Gastrocnemius medialis (tissue), 4 donors: ENCODE measurements around the gene BTG4. TPM values are rescaled to one million over a fixed set of nuclear protein-coding genes. Genes with fewer than 3 reads are reported as not detected.

ENCODE experiments used
- ATAC-seq, 2 donors: fragments of 150-250 bp; one replicate each; pipeline ENCODE4 v1.9.1; 2016
- DNase-seq, 2 donors: peaks; one replicate each; pipeline ENCODE4 v3.0.0-alpha.2; 2019
- H3K27ac ChIP-seq, 4 donors: fragments of 200-600 bp; sonication (generic); 1 replicate in 1 of 4; 2 replicates in 3 of 4; pipeline ENCODE4 v1.5.1; 2016 to 2018; ENCODE audit warnings: mild to moderate bottlenecking in 2 of 4, moderate library complexity in 1 of 4
- H3K27me3 ChIP-seq, 3 donors: fragments of 200-600 bp; sonication (generic) in 2 of 3; 1 replicate in 1 of 3; 2 replicates in 2 of 3; pipeline versions ENCODE4 v1.5.1 to v1.6.0; 2016 to 2019; ENCODE audit warnings: mild to moderate bottlenecking in 1 of 3, moderate library complexity in 1 of 3
- H3K36me3 ChIP-seq, 2 donors: fragments of 200-600 bp; sonication (generic) in 1 of 2; one replicate each; pipeline ENCODE4 v1.5.1; 2017 to 2018
- H3K4me1 ChIP-seq, 2 donors: fragments of 200-600 bp; sonication (generic) in 1 of 2; one replicate each; pipeline ENCODE4 v1.5.1; 2016 to 2017; ENCODE audit warnings: mild to moderate bottlenecking in 2 of 2
- H3K4me3 ChIP-seq, 4 donors: fragments of 200-600 bp; sonication (generic) in 3 of 4; 1 replicate in 1 of 4; 2 replicates in 3 of 4; pipeline ENCODE4 v1.5.1; 2016 to 2019; ENCODE audit warnings: mild to moderate bottlenecking in 2 of 4
- H3K9me3 ChIP-seq, 3 donors: fragments of 200-600 bp; sonication (generic) in 2 of 3; 1 replicate in 1 of 3; 2 replicates in 2 of 3; pipeline ENCODE4 v1.5.1; 2016 to 2019
- POLR2A ChIP-seq, 2 donors: fragments of 450-650 bp; IDR thresholded peaks; one replicate each; pipeline ENCODE4 v1.6.1; 2017; ENCODE audit warnings: antibody characterized with exemption in 2 of 2, mild to moderate bottlenecking in 2 of 2, moderate library complexity in 2 of 2
- in situ Hi-C, 4 donors: fragments of 200-750 bp; cut with MboI; loops; one replicate each; pipeline versions ENCODE4 v1.15.0 to v1.8.0; 2017; ENCODE audit warnings: low sequenced_read_pairs in 4 of 4
- intact Hi-C: fragments of 100-400 bp; cut with DNase I; formaldehyde crosslinking; loops from one replicate; pipeline ENCODE4 v1.15.1; 2023; ENCODE audit warnings: low total_unique reads
- total RNA-seq, 4 donors: library from RNA; depleted of rRNA; stranded (reverse); fragments of >200 nt; gene quantifications; one replicate each; pipeline versions ENCODE4 v1.1.0 to v1.2.3, GENCODE V29; 2016
- TF ChIP-seq, protein P1 (sequence below), 5 experiments: fragments of 450-650 bp in 3 of 5; fragments of 200-600 bp in 2 of 5; sonication (generic) in 2 of 5; IDR thresholded peaks in 4 of 5; conservative IDR thresholded peaks in 1 of 5; 1 replicate in 4 of 5; 2 replicates in 1 of 5; pipeline ENCODE4 v1.5.1; 2016 to 2019; ENCODE audit warnings: antibody characterized with exemption in 5 of 5, mild to moderate bottlenecking in 3 of 5, moderate library complexity in 3 of 5

The BTG4 gene
- total RNA-seq, 4 donors from 2014 or later = not detected

DNA sequence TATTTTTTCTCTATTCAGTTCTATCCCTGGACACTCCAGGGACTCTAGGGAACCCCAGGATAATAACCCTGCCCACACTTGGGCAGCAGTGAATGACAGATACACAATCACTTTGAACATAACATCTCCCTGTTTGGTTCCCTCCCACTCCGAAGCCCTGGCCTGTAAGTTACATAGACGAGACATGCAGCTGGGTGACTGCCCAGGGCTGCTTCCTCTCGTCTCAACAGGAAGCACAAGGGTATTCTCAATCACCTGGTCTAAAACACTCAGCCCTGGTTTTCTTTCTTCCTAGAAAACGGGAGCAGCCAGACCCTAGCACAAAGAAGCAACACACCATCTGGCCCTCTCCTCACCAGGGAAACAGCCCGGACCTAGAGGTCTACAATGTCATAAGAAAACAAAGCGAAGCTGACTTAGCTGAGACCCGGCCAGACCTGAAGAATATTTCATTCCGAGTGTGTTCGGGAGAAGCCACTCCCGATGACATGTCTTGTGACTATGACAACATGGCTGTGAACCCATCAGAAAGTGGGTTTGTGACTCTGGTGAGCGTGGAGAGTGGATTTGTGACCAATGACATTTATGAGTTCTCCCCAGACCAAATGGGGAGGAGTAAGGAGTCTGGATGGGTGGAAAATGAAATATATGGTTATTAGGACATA is 47.7 kb upstream of the BTG4 start:
- Histone ChIP-seq H3K27ac (no peak overlapping the region), H3K27me3 (no peaks in the 10 kb centered on the region), H3K4me3 (no peak overlapping the region), H3K9me3 (no peaks in the 10 kb centered on the region), H3K4me1 (peaks cover 0 to 3% of the 10 kb centered on the region in 2 donors), H3K36me3 (no peaks in the 10 kb centered on the region)
- TF ChIP-seq POLR2A (IDR thresholded peaks at IDR 0.05) = no peak
- TF ChIP-seq, protein P1, sequence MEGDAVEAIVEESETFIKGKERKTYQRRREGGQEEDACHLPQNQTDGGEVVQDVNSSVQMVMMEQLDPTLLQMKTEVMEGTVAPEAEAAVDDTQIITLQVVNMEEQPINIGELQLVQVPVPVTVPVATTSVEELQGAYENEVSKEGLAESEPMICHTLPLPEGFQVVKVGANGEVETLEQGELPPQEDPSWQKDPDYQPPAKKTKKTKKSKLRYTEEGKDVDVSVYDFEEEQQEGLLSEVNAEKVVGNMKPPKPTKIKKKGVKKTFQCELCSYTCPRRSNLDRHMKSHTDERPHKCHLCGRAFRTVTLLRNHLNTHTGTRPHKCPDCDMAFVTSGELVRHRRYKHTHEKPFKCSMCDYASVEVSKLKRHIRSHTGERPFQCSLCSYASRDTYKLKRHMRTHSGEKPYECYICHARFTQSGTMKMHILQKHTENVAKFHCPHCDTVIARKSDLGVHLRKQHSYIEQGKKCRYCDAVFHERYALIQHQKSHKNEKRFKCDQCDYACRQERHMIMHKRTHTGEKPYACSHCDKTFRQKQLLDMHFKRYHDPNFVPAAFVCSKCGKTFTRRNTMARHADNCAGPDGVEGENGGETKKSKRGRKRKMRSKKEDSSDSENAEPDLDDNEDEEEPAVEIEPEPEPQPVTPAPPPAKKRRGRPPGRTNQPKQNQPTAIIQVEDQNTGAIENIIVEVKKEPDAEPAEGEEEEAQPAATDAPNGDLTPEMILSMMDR (IDR thresholded peaks at IDR 0.05 in 4 of 5, conservative IDR thresholded peaks at IDR 0.05 in 1 of 5) = no peak
- DNase-seq (no peak), ATAC-seq (no peak)
- in situ Hi-C loops (loop anchor here in 1 of 4 donors (10.0 kb wide), 2 partner anchors 215 to 285 kb away; no protein-coding TSS in a partner anchor), intact Hi-C loops (no loop called here)

DNA sequence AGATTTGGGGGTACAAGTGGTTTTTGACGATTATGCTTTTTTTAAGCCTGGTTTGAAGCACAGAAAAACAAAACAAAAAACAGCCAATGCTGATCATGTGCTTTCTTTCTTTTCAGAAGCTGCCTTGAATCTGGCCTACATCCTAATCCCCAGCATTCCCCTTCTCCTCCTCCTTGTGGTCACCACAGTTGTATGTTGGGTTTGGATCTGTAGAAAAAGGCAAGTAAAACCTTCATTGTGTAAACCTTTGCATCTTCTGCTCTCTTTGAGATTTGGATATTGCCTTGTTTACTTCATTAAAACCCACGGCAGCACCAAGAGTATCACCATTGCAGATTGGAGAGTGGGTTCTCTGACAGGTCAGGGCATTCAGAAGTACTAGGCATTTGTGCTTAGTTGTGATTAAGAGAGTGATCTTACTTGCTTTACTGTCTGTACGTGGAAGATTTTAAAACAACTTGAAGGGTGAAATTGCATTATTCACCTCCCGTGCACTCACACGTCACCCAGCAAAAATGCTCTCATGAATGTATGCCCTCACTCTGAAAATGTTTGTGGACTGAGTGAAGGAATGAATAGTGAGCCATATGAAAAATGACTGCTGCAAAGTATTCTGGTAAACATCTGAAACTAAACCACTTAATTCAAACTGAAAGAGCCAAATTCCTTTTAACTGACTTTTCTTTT is 45.4 kb upstream of the BTG4 start:
- no peak for ATAC-seq
- no peak overlapping the region for H3K4me3 ChIP-seq
- in situ Hi-C loops = no loop called here
- intact Hi-C loops = no loop called here
- H3K4me1 ChIP-seq = peaks cover 0 to 3% of the 10 kb centered on the region in 2 donors
- H3K27ac ChIP-seq = no peak overlapping the region
- no peaks in the 10 kb centered on the region for H3K9me3 ChIP-seq
- no peaks in the 10 kb centered on the region for H3K27me3 ChIP-seq
- no peak for DNase-seq
- H3K36me3 ChIP-seq = no peaks in the 10 kb centered on the region
- TF ChIP-seq, protein P1 (IDR thresholded peaks at IDR 0.05 in 4 of 5, conservative IDR thresholded peaks at IDR 0.05 in 1 of 5) = no peak
- no peak for TF ChIP-seq POLR2A (IDR thresholded peaks at IDR 0.05)

DNA sequence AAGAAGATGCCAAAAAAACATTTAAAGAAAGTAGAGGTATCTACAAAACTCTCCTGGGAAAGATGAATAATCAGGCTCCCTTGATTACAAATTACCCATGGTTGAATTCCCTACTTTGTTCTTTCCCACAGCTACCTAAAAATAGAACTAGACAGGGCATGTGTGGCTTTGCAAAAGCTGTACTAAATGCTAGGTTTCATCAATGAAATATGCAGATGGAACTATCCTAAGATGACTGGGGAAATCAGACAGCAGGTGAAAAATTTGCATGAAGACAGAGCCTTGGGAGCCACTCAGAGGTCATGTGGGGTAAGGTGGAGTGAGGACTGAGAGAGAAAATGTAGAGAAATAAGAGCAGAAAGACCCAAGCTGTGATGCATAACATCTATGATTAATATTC is 43.1 kb upstream of the BTG4 start:
- no peak for DNase-seq
- ATAC-seq = no peak
- TF ChIP-seq, protein P1 (IDR thresholded peaks at IDR 0.05 in 4 of 5, conservative IDR thresholded peaks at IDR 0.05 in 1 of 5) = no peak
- no peak for TF ChIP-seq POLR2A (IDR thresholded peaks at IDR 0.05)
- Histone ChIP-seq H3K4me1 (no peaks in the 10 kb centered on the region), H3K36me3 (no peaks in the 10 kb centered on the region), H3K27ac (no peak overlapping the region), H3K4me3 (no peak overlapping the region), H3K27me3 (no peaks in the 10 kb centered on the region), H3K9me3 (no peaks in the 10 kb centered on the region)
- in situ Hi-C loops (no loop called here), intact Hi-C loops (no loop called here)

DNA sequence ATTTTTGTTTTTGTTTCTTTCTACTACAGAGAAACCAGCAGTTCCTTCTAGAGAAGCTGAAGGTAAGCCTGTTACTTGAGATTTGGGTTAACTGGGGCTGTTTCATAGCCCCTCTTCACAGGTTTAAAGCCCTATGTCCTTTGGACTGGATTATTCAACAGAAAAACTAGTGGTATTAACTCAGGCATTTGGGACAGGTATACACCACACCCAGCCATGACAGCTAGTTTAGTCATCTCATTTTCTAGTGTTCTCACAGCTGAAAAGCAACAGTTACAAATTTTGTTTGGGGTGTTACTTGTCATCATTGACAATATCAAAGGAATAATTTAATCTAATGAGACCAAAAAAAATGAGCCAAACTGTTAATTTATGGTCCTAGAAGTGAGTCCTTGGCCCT is 42.3 kb upstream of the BTG4 start:
- no peaks in the 10 kb centered on the region for H3K27me3 ChIP-seq
- in situ Hi-C loops = no loop called here
- no peaks in the 10 kb centered on the region for H3K36me3 ChIP-seq
- no peak overlapping the region for H3K27ac ChIP-seq
- no peaks in the 10 kb centered on the region for H3K9me3 ChIP-seq
- ATAC-seq (no peak), DNase-seq (no peak)
- intact Hi-C loops = no loop called here
- H3K4me1 ChIP-seq = peaks cover 0 to 2% of the 10 kb centered on the region in 2 donors
- no peak overlapping the region for H3K4me3 ChIP-seq
- TF ChIP-seq POLR2A (IDR thresholded peaks at IDR 0.05) = no peak
- TF ChIP-seq, protein P1 (IDR thresholded peaks at IDR 0.05 in 4 of 5, conservative IDR thresholded peaks at IDR 0.05 in 1 of 5) = no peak
